H54 (cell line): ENCODE measurements around the gene IGF2.

Experiments
- DNase-seq: peaks from one replicate; pipeline ENCODE4 v3.0.0; 2011; ENCODE audit warnings: low spot score, mixed read lengths; ENCODE audit not compliant: insufficient read length
- FAIRE-seq: peaks from 3 replicates; lab custom pipeline; 2011; peaks lifted over from hg19 to GRCh38; lab: Jason Lieb, UNC
- POLR2A ChIP-seq: IDR thresholded peaks from 2 replicates; pipeline ENCODE4 v1.6.1; 2011; ENCODE audit warnings: low read depth, mild to moderate bottlenecking, low read length

The IGF2 gene

GRCh38 chr11:2098691-2099515 is 40.3 kb downstream of the IGF2 start:
- TF ChIP-seq POLR2A, result no peak
- FAIRE-seq (no peak), DNase-seq (no peak)

- no peak for TF ChIP-seq POLR2A
- DNase-seq, result no peak
- no peak for FAIRE-seq
These were observed 41.0 kb downstream of the IGF2 start for GRCh38 chr11:2097998-2098690.

- FAIRE-seq, result no peak
These were observed 41.7 kb downstream of the IGF2 start for GRCh38 chr11:2097356-2097997.

GRCh38 chr11:2096919-2097301 is 42.3 kb downstream of the IGF2 start:
- no peak for TF ChIP-seq POLR2A
- no peak for DNase-seq
- no peak for FAIRE-seq

More at GRCh38 chr11:2097356-2097997, 41.7 kb downstream of the IGF2 start:
- DNase-seq, result no peak
- no peak for TF ChIP-seq POLR2A

- FAIRE-seq (no peak), DNase-seq (no peak)
These were observed 42.9 kb downstream of the IGF2 start for GRCh38 chr11:2096011-2096918.

GRCh38 chr11:2095542-2095941 is 43.6 kb downstream of the IGF2 start:
- DNase-seq, result no peak
- no peak for FAIRE-seq
- TF ChIP-seq POLR2A, result no peak

More at GRCh38 chr11:2096011-2096918, 42.9 kb downstream of the IGF2 start:
- TF ChIP-seq POLR2A, result no peak

GRCh38 chr11:2095198-2095520 is 44.0 kb downstream of the IGF2 start:
- TF ChIP-seq POLR2A, result no peak
- no peak for DNase-seq
- no peak for FAIRE-seq

GRCh38 chr11:2094354-2095197 is 44.6 kb downstream of the IGF2 start:
- FAIRE-seq, result no peak
- no peak for TF ChIP-seq POLR2A
- no peak for DNase-seq

GRCh38 chr11:2093575-2094353 is 45.4 kb downstream of the IGF2 start:
- TF ChIP-seq POLR2A, result no peak
- FAIRE-seq (no peak), DNase-seq (no peak)

GRCh38 chr11:2092956-2093412 is 46.2 kb downstream of the IGF2 start:
- no peak for TF ChIP-seq POLR2A
- FAIRE-seq, result no peak

GRCh38 chr11:2092464-2092910 is 46.7 kb downstream of the IGF2 start:
- DNase-seq, result no peak
- no peak for TF ChIP-seq POLR2A
- no peak for FAIRE-seq

More at GRCh38 chr11:2092956-2093412, 46.2 kb downstream of the IGF2 start:
- DNase-seq, result peak; percentile 77

- TF ChIP-seq POLR2A, result no peak
- no peak for DNase-seq
- FAIRE-seq, result no peak
These were observed 47.3 kb downstream of the IGF2 start for GRCh38 chr11:2091786-2092463.
